Ishikawa (cell line): Measurements from ENCODE around the gene TEX54.

Experiments
- CEBPB ChIP-seq: IDR thresholded peaks from 2 replicates; pipeline ENCODE4 v1.6.1; 2012
- CREB1 ChIP-seq: IDR thresholded peaks from 2 replicates; pipeline ENCODE4 v1.6.1; 2012; ENCODE audit warnings: low read depth
- EGR1 ChIP-seq: IDR thresholded peaks from 2 replicates; pipeline ENCODE4 v1.6.1; 2012
- EP300 ChIP-seq: IDR thresholded peaks from 2 replicates; pipeline ENCODE4 v1.6.1; 2012; ENCODE audit warnings: borderline replicate concordance
- FOXM1 ChIP-seq: IDR thresholded peaks from 2 replicates; pipeline ENCODE4 v1.6.1; 2012; ENCODE audit warnings: low read depth, borderline replicate concordance
- NFIC ChIP-seq: IDR thresholded peaks from 2 replicates; pipeline ENCODE4 v1.6.1; 2012
- RAD21 ChIP-seq: IDR thresholded peaks from 2 replicates; pipeline ENCODE4 v1.6.1; 2012; ENCODE audit warnings: low read depth
- REST ChIP-seq: IDR thresholded peaks from 2 replicates; pipeline ENCODE4 v1.6.1; 2012; ENCODE audit warnings: low read depth, mild to moderate bottlenecking
- TAF1 ChIP-seq: IDR thresholded peaks from 2 replicates; pipeline ENCODE4 v1.6.1; 2012; ENCODE audit warnings: low read depth, mild to moderate bottlenecking
- TCF12 ChIP-seq: IDR thresholded peaks from 2 replicates; pipeline ENCODE4 v1.6.1; 2012; ENCODE audit warnings: low read depth
- TEAD4 ChIP-seq: IDR thresholded peaks from 2 replicates; pipeline ENCODE4 v1.6.1; 2012
- USF1 ChIP-seq: IDR thresholded peaks from 2 replicates; pipeline ENCODE4 v1.6.1; 2012
- YY1 ChIP-seq: IDR thresholded peaks from 2 replicates; pipeline ENCODE4 v1.6.1; 2012; ENCODE audit warnings: low read depth
- ZBTB7A ChIP-seq: IDR thresholded peaks from 2 replicates; pipeline ENCODE4 v1.6.1; 2012; ENCODE audit warnings: low read depth
- TF ChIP-seq, protein P1 (sequence below): IDR thresholded peaks from 2 replicates; pipeline ENCODE4 v1.6.1; 2012

The TEX54 gene

GRCh38 chr11:62832336-62833234 lies at the start of gene TEX54:
TEX54 (minus strand) TSS chr11:62832841.
- TF ChIP-seq ZBTB7A: no peak
- TF ChIP-seq, protein P1, sequence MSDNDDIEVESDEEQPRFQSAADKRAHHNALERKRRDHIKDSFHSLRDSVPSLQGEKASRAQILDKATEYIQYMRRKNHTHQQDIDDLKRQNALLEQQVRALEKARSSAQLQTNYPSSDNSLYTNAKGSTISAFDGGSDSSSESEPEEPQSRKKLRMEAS: 0 out of 2 replicates have a peak, but pooled peaks have one; percentile 4

DNA sequence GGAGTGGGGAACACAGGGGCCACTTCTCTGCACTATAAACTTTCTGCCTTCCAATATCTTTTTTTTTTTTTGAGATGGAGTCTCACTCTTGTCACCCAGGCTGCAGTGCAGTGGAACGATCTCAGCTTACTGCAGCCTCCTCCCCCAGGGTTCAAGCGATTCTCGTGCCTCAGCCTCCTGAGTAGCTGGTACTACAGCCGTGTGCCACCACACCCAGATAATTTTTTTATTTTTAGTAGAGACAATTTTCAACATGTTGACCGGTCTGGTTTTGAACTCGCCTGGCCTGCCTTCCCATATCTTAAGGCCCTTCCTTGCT lies 49.7 kb upstream of the TEX54 start:
- TF ChIP-seq REST: no peak
- TF ChIP-seq CEBPB: no peak
- TF ChIP-seq TCF12: no peak
- no peak for TF ChIP-seq YY1

GRCh38 chr11:62881579-62882430 lies 49.2 kb upstream of the TEX54 start:
- TF ChIP-seq FOXM1 (peak; percentile 68), TAF1 (no peak; the same call in 1 of the 2 replicates), TEAD4 (no peak), CREB1 (0 out of 2 replicates have a peak, but pooled peaks have one; percentile 26), CEBPB (peak; percentile 86), TCF12 (no peak; the same call in 1 of the 2 replicates), REST (no peak), EP300 (peak; percentile 39; the same call in 1 of the 2 replicates), NFIC (no peak), RAD21 (no peak), EGR1 (no peak), ZBTB7A (0 out of 2 replicates have a peak, but pooled peaks have one; percentile 34), YY1 (no peak), USF1 (peak; percentile 84)
- TF ChIP-seq, protein P1: peak; percentile 77

- TF ChIP-seq TEAD4 (peak; percentile 34), CEBPB (no peak), EGR1 (no peak), TAF1 (peak; percentile 94), USF1 (no peak), ZBTB7A (peak; percentile 58; the same call in 1 of the 2 replicates), NFIC (no peak; the same call in 1 of the 2 replicates), REST (no peak), FOXM1 (no peak), TCF12 (peak; percentile 30; the same call in 1 of the 2 replicates), RAD21 (peak; percentile 50; the same call in 1 of the 2 replicates), EP300 (0 out of 2 replicates have a peak, but pooled peaks have one; percentile 19), CREB1 (peak; percentile 11; the same call in 1 of the 2 replicates), YY1 (no peak; the same call in none of the 2 replicates)
- TF ChIP-seq, protein P1: peak; percentile 64
Measured at GRCh38 chr11:62880803-62881578, 48.4 kb upstream of the TEX54 start, which contains the start of gene SLC3A2. SLC3A2 (plus strand) TSS chr11:62880896; CDS start chr11:62881024, 128 bp downstream.
